ENCODE data around the gene FTCD.

GRCh38 chr21:46091118-46091517 lies 64.3 kb downstream of the FTCD start:
- TF ChIP-seq CTCF (IDR thresholded peaks at IDR 0.05 in 8 of 11, conservative IDR thresholded peaks at IDR 0.05 in 3 of 11) (no peak), POLR2AphosphoS5 (IDR thresholded peaks at IDR 0.05) (no peak)
